A204.1 (cell line): ENCODE data around the gene SDK1.
"Not testable (repeated sequence)": the region's sequence is repeated elsewhere in the genome, so short reads cannot be mapped to it uniquely, and the experiment has no call there.

Experiments
- FAIRE-seq: peaks from 2 replicates; lab custom pipeline; 2012; peaks lifted over from hg19 to GRCh38; lab: Jason Lieb, UNC

The SDK1 gene

DNA sequence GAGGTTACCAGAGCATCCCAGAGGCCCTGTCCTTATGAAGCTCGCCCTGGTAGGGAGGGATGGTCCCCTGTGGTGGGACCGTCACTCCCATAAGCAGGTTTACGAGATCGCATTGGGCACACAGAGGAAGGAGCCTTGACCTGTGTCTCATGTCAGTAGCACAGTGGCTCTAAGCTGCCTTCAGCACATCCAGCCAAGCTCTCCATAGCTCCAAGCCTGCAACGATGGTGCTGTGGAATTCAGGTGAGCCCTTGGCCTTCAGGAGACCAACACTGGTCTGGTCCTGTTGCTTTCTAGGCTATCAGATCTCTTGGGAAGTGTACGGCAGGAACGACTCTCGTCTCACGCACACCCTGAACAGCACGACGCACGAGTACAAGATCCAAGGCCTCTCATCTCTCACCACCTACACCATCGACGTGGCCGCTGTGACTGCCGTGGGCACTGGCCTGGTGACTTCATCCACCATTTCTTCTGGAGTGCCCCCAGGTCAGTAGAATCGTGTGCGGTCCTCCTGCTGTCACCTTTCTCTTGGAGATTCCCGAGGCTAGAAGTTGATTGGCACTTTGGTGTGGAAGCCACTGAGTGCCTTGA is 775.7 kb downstream of the SDK1 start:
- FAIRE-seq = no peak

GRCh38 chr7:4077980-4078379 is 776.9 kb downstream of the SDK1 start:
- no peak for FAIRE-seq

DNA sequence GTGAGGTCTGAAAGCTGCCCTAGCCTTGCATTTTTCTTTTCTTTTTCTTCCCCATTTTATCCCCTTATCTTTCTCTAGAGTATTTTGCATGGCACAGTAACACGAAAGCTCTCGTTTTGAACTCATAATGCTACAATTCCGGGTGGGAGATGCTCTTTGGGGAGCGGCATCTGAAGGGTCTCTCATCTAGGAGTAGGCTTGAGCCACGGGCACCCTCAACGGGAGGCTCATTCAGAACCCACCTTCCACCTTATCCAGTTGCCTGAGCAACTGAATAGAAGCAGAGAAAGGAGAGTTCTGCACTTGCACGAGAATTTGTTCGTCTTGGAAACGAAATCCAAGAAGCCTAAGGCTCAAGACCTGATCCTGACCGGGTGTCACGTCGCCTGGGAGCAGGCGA is 777.5 kb downstream of the SDK1 start:
- FAIRE-seq = no peak

- FAIRE-seq = no peak
Measured at GRCh38 chr7:4079366-4079765, 778.3 kb downstream of the SDK1 start.

DNA sequence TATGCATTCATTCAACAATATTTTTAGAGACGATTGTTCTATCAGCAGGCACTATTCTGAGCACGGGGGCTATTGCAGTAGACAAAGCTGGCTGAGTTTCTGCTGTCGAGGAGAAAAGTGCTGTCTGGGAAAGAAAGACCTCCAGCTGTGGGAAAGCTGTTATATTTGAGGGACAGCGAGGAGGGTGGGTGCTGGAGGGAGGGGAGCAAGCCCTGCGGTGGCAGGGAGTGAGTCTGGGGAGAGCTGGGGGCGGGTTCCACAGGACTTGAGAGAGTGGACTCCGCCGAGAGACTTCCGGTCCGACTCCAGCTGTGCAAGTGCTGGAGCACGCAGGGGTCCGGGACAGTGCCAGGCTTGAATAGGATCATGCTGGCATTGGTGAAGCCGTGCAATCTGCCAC is 778.9 kb downstream of the SDK1 start:
- no peak for FAIRE-seq

GRCh38 chr7:4080954-4081353 is 779.9 kb downstream of the SDK1 start:
- no peak for FAIRE-seq

GRCh38 chr7:4083513-4083912 is 782.5 kb downstream of the SDK1 start:
- FAIRE-seq = no peak

DNA sequence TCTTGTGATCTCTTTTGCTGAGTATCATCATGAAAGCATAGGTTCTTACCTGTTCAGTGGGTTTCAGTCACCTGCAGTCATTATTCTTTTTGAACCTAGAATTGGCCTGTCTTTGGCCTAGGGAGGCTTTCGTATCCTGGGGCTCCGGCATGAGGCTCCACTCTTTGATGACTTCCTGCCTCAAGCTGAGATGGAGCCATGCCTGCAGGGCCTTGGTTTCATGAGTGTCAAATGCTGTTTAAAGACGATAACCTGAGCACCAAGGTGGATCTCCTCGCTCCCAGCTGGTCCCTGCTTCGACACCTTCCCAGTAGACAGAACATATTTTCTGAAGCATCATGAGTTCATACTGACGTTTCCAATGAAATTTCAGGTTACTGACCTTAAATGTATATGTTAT is 783.2 kb downstream of the SDK1 start:
- FAIRE-seq = no peak

DNA sequence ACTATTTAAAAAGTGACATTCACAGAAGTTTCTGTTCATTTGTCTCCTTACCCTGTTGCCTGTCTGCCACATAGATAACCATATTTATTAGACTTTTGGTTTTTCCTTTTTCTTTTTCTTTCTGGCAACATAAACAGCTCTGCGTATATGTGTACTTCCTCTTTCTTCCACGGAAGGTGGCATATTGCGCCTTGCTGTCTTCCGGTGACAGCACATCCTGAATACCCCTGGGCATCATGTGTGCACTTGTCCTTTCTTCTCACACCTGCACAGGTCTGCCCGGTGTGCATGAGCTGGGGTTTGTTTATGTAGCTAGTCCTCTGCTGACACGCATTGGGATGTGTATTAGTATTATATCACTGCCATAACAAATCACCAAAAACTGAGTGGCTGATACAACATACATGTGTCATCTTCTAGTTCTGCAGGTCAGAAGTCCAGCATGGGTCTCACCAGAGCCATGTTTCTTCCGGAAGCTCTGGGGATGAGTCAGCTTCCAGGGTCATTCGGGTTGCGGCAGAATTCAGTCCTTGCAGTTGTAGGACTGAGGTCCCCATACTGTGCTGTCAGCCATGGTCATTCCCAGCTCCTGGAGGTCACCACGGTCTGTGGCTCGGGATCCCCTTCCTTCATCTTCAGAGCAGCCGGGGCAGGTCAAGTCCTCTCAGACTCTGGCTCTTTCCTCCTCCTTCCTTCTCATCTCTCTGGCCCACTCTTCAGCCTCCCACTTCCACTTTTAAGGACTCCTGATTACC is 785.1 kb downstream of the SDK1 start:
- FAIRE-seq = no peak

DNA sequence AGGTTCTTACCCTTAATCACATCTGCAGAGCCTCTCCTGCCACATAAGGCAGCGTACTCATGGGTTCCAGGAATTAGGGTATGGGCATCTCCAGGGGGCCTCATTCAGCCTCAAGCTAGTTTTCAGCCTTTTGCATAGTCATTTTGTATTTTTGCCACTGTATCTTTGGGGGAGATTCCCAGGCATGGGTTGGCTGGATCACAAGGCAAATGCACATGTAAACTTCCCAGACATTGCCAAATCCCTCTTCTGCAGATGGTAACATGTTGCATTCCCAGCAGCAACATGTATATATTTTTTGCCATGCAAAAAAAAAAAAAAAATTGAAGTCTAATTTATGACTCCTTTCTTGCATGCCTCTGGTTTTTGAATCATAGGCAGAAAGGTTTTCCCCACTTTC is 785.7 kb downstream of the SDK1 start:
- FAIRE-seq = no peak

DNA sequence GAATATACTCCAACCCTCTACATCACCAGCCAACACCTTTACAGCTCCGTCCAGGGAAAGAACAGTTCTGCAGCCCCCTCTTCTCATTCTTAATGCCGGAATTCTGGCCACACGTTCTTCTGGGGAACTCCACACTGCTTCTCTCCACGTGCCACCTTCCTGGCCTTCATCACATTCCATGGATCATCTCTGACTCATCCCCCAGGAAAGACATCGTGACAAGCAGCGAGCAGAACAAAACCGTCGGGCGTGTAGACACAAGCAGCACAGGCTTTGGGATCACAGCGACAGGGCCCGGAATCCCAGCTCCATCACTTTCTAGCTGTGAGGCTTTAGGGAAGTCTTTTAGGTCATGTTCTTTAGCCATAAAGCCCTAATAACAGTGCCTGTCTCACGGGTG is 790.7 kb downstream of the SDK1 start:
- FAIRE-seq = no peak

DNA sequence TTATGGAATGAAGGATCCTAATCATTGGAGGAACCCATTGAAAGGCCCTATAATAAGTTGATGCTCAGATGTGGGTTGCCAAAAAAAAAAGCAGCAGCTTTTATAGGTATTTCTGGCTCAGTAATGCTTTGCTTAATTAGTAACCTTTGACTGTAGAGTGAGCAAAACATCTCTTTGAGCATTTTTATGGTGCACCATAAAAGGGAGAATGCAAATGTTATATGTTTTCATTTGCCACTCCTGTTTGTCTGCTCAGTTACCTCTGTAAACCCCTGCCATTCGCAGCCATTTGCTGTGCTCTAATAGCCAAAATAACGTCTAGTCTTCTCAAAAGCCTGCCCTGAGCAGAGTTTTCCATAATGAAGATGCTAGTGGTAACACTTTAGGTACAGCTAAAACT is 792.0 kb downstream of the SDK1 start:
- no peak for FAIRE-seq

DNA sequence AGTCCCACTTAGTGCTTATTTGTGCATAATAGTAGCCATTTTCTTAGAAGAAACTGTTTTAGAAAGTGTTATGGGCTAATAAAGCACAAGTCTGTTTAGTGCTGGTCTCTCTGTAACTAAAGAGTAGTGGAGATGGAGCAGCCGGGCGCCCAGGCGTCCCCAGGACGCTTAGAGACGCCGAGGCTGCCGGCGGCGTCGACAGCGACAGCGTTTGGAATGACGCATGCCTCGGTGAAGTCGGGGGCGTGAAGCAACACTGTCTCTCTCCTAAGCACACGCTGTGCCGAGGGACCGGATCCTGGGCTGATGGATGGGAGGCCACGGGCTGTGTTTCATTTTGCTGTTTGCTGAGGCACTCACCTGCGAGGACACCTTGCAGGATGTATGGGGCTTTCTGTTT is 792.4 kb downstream of the SDK1 start:
- no peak for FAIRE-seq

- FAIRE-seq = not testable (repeated sequence)
Measured at GRCh38 chr7:4094158-4094557, 793.1 kb downstream of the SDK1 start.

DNA sequence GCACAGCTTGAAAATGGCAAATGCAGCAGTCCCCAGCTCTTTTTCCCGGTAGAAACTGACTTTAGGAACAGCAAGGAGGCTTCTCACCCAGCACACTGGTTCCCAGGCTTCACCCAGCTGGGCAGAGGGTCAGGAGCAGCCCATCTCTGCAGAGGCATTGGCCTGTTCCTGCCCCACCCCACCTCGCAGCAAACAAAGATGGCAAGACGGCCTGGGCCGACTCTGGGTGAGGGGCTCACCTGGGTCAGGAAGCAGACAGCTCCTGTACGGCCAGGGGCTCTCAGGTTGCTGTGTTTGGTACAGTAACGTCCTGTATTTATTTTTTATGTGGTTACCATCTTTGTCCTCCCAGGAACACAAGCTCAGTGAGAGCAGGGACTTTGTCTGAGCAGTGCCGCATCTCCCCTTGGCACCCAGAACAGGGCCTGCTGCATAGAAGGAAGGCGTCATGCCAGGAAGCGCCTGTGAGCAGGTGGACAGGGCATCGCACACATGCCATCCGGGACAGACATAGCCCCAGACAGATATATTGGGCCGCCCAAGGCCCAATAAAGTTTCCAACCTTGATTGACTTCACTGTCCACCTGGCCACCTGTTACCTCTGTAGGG is 796.1 kb downstream of the SDK1 start:
- FAIRE-seq = no peak

- no peak for FAIRE-seq
Measured at GRCh38 chr7:4098169-4098568, 797.1 kb downstream of the SDK1 start.

DNA sequence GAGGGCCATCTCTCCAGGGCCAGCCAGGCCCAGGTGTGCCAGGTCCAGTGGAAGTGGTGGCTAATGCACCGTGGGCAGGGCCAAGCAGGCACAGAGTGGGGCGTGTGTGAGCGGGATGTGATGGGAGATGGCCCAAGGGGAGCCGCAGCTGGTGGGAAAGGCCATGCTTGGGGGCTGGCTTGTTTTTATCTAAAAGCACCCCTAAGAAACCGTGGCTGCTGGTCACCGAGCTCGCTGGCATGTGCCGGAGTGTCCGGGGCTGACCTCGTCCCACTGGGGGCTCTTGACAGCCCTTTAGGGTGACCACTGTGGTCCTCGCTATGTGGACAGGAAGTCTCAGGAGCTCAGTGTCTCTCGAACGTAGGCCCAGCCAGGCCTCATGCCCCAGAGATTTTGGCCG is 798.6 kb downstream of the SDK1 start:
- FAIRE-seq = no peak

DNA sequence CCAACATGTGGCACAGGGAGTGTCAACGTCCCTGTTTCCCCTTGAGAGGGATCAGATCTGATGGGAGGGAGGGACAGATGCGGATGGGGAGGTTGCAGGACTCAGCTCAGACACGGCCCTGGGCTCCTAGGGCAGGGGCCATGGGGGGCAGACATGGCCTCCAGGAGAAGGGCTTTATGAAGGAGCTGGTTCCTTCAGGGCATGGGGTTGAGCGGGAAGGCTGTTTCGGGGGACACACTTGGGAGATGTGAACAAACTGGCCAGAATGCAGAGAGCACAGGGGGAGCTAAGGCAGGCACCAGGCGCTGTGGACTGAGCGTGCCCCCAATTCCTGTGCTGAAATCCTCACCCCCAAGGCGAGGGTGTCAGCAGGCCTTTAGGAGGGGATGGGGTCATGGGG is 799.1 kb downstream of the SDK1 start:
- no peak for FAIRE-seq

GRCh38 chr7:4100691-4101090 is 799.6 kb downstream of the SDK1 start:
- no peak for FAIRE-seq

- no peak for FAIRE-seq
Measured at GRCh38 chr7:4102231-4102841, 801.3 kb downstream of the SDK1 start.

- FAIRE-seq = peak; percentile 64
Measured at GRCh38 chr7:4103352-4104091, 802.5 kb downstream of the SDK1 start.

- FAIRE-seq = no peak
Measured at GRCh38 chr7:4107839-4108238, 806.8 kb downstream of the SDK1 start.

DNA sequence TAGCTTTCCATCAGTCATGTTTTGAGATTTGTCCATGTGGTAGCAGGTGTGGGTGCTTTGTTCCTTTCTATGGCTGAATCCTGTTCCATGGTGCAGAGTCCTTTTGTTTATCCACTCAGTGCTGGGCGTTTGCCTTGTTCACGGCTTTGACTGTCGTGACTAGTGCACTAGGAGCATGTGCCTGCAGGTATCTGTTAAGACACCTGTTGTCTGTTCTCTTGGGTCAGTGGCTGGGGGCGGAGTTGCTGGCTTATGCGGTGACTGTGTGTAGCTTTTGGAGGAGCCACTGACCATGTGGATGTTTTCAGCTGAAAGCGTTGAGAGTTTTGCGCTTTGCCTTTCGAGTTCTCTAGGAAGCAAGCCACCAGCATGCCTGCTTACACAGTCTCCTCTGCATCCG is 807.9 kb downstream of the SDK1 start:
- FAIRE-seq = no peak
